ENCODE data around the gene SMIM35. TPM values are rescaled to one million over a fixed set of nuclear protein-coding genes. Genes with fewer than 3 reads are reported as not detected.

SMIM35 gene
- total and polyA plus RNA-seq, 9 donors = 0.08 TPM; not detected in 8

DNA sequence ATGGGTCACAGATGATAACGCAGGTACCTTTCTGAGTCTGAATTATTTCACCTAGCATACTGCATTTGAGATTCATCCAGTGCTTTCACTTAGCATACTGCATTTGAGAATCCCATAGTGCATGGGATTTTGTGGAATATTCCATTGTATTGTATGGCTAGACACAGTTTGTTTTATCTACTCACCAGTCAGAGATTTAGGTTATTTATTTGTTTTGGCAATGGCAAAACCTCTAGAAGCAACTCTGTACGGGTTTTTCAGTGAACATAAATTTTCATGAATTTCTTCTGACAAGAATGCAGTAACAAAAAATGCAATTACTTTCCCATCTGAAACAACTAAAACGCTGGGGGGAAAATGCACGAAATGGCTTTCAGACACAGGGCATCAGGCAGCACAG is 41.5 kb upstream of the SMIM35 start:
- no peaks in the 10 kb centered on the region for H3K36me3 ChIP-seq
- WGBS, 3 donors = 8 to 15% (median 11%) methylated on average over 4 of the region's 4 CpGs

DNA sequence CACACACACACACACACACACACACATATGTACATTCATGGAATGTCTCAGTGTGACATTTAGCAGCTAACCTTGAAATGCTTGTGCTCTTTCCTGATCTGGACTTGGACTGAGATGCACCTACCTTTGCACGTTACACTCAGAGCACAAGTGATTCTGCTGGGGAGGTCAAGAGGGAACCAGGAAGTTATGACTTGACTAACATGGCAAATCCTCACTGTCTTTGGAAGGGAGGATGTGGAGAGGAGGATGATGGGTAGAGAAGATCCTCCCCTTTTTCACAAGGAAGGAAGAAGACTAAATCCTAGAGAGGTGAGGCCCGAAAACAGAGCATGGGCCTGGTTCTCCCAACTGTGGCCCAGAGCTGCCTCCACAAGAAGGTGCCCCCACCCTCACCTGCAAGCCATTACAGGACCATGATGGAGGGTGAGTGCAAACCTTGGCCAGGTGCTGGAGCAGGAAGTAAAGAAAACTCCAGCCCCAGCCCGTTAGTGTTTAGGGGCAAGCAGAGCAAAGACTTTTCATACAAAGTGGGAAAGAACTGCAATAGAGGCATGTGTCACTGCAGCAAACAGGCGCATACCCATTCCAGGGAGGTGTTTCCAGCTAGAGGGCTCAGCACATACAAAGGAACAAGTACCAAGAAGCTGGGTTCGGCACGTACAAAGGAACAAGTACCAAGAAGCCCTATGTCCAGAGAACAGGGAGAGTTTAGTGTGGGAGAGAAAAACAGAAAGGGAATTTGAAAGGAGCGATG is 39.5 kb upstream of the SMIM35 start:
- no peaks in the 10 kb centered on the region for H3K4me1 ChIP-seq (ENCODE audit: insufficient read depth)
- no peak overlapping the region for H3K4me3 ChIP-seq
- WGBS, 3 donors = 76 to 85% (median 77%) methylated on average over 7 of the region's 7 CpGs
- no peak for DNase-seq
- intact Hi-C loops (cut with DNase I) = no loop called here
- H3K27me3 ChIP-seq = no peaks in the 10 kb centered on the region
- TF ChIP-seq, protein P1, sequence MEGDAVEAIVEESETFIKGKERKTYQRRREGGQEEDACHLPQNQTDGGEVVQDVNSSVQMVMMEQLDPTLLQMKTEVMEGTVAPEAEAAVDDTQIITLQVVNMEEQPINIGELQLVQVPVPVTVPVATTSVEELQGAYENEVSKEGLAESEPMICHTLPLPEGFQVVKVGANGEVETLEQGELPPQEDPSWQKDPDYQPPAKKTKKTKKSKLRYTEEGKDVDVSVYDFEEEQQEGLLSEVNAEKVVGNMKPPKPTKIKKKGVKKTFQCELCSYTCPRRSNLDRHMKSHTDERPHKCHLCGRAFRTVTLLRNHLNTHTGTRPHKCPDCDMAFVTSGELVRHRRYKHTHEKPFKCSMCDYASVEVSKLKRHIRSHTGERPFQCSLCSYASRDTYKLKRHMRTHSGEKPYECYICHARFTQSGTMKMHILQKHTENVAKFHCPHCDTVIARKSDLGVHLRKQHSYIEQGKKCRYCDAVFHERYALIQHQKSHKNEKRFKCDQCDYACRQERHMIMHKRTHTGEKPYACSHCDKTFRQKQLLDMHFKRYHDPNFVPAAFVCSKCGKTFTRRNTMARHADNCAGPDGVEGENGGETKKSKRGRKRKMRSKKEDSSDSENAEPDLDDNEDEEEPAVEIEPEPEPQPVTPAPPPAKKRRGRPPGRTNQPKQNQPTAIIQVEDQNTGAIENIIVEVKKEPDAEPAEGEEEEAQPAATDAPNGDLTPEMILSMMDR (IDR thresholded peaks at IDR 0.05) = no peak
- no peak for TF ChIP-seq EP300 (IDR thresholded peaks at IDR 0.05)
- TF ChIP-seq POLR2A (IDR thresholded peaks at IDR 0.05) = no peak
- H3K27ac ChIP-seq = no peak overlapping the region
- no peaks in the 10 kb centered on the region for H3K9me3 ChIP-seq
- no peaks in the 10 kb centered on the region for H3K36me3 ChIP-seq

More for the DNA sequence above, 41.5 kb upstream of the SMIM35 start:
- no peak for DNase-seq
- Histone ChIP-seq H3K27me3 (no peaks in the 10 kb centered on the region), H3K9me3 (no peaks in the 10 kb centered on the region), H3K27ac (no peak overlapping the region), H3K4me1 (ENCODE audit: insufficient read depth) (no peaks in the 10 kb centered on the region), H3K4me3 (no peak overlapping the region)
- intact Hi-C loops (cut with DNase I) = no loop called here
- no peak for TF ChIP-seq POLR2A (IDR thresholded peaks at IDR 0.05)
- no peak for TF ChIP-seq EP300 (IDR thresholded peaks at IDR 0.05)
- TF ChIP-seq, protein P1 (IDR thresholded peaks at IDR 0.05) = no peak

DNA sequence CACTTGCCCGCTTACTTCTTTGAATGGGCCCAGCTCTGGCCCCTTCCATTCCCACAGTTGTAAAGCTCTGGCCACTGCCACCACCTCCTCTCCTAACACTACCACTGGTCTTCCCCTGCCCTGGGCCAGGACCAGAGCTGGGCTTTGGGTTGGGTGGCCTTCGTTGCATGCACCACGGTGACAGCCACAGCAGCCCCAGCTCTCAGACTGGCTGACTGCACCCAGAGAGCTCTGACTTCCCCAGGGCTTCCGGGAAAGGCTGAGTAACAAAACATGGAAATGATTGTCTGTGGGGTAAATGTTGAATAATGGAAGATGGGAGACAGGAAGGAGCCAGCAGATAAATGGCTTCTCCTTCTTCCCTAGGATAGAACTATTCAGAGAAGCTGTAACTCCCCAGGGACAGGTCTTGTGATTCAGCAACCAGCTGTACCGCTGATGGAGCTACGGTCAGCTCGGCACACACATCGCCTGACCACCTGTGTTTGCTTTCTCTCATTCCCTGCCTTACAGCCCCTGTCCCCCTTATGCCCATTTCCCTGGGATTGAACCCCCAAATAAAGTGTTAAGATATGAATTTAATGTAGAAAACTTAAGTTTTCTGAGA is 38.3 kb upstream of the SMIM35 start:
- intact Hi-C loops (cut with DNase I) = no loop called here

DNA sequence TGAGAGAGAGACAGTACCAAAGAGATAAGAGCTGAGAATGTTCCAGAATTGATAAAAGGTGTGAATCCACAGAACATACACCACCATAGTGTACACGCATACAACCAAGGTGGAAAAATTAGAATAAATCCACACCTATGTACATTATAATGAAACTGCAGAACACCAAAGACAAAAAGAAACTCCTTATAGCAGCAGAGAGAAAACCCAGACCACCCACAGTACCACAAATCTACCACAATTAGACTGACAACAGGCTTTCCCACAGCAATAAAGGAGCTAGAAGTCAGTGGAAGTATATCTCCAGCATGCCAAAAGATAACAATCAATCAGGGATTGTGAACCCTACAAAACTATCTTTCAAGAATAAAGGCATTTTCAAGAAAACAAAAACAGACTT is 34.0 kb upstream of the SMIM35 start:
- TF ChIP-seq, protein P1 (IDR thresholded peaks at IDR 0.05) = no peak
- TF ChIP-seq POLR2A (IDR thresholded peaks at IDR 0.05) = no peak
- TF ChIP-seq EP300 (IDR thresholded peaks at IDR 0.05) = no peak
- Histone ChIP-seq H3K27me3 (no peaks in the 10 kb centered on the region), H3K27ac (no peak overlapping the region), H3K9me3 (no peaks in the 10 kb centered on the region), H3K4me1 (ENCODE audit: insufficient read depth) (no peaks in the 10 kb centered on the region), H3K36me3 (no peaks in the 10 kb centered on the region), H3K4me3 (no peak overlapping the region)
- WGBS, 3 donors = 92 to 98% (median 92%) methylated on average over 1 of the region's 1 CpG
- intact Hi-C loops (cut with DNase I) = no loop called here
- DNase-seq = no peak

More for the DNA sequence above, 38.3 kb upstream of the SMIM35 start:
- Histone ChIP-seq H3K27me3 (no peaks in the 10 kb centered on the region), H3K4me1 (ENCODE audit: insufficient read depth) (no peaks in the 10 kb centered on the region), H3K36me3 (no peaks in the 10 kb centered on the region), H3K4me3 (no peak overlapping the region), H3K27ac (no peak overlapping the region), H3K9me3 (no peaks in the 10 kb centered on the region)
- TF ChIP-seq, protein P1 (IDR thresholded peaks at IDR 0.05) = no peak
- TF ChIP-seq EP300 (IDR thresholded peaks at IDR 0.05) (no peak), POLR2A (IDR thresholded peaks at IDR 0.05) (no peak)
- 82 to 83% (median 82%) methylated on average over 8 of the region's 8 CpGs for WGBS, 3 donors
- no peak for DNase-seq
